Gastrocnemius medialis (tissue), 4 donors: ENCODE measurements around the gene EPAS1.
"Not testable (repeated sequence)": the region's sequence is repeated elsewhere in the genome, so short reads cannot be mapped to it uniquely, and the experiment has no call there.

Experiments
- POLR2A ChIP-seq, 2 donors: fragments of 450-650 bp; IDR thresholded peaks; one replicate each; pipeline ENCODE4 v1.6.1; 2017; ENCODE audit warnings: antibody characterized with exemption in 2 of 2, mild to moderate bottlenecking in 2 of 2, moderate library complexity in 2 of 2
- TF ChIP-seq, protein P1 (sequence below), 5 experiments: fragments of 450-650 bp in 3 of 5; fragments of 200-600 bp in 2 of 5; sonication (generic) in 2 of 5; IDR thresholded peaks in 4 of 5; conservative IDR thresholded peaks in 1 of 5; 1 replicate in 4 of 5; 2 replicates in 1 of 5; pipeline ENCODE4 v1.5.1; 2016 to 2019; ENCODE audit warnings: antibody characterized with exemption in 5 of 5, mild to moderate bottlenecking in 3 of 5, moderate library complexity in 3 of 5

DNA sequence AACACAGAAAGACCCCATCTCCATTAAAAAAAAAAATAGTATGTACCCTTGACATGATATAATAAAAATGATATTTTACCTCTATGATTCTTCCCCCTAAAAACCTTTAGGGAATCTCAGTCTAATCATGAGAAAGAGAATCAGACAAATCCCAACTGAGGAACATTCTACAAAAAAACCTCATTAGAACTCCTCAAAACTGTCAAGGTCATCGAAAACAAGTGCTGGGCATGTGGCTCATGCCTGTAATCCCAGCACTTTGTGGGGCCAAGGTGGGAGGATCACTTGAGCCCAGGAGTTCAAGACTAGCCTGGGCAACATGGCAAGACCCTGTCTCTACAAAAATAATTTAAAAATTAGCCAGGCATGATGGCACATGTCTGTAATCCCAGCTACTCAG lies 98.5 kb downstream of the EPAS1 start:
- TF ChIP-seq, protein P1, sequence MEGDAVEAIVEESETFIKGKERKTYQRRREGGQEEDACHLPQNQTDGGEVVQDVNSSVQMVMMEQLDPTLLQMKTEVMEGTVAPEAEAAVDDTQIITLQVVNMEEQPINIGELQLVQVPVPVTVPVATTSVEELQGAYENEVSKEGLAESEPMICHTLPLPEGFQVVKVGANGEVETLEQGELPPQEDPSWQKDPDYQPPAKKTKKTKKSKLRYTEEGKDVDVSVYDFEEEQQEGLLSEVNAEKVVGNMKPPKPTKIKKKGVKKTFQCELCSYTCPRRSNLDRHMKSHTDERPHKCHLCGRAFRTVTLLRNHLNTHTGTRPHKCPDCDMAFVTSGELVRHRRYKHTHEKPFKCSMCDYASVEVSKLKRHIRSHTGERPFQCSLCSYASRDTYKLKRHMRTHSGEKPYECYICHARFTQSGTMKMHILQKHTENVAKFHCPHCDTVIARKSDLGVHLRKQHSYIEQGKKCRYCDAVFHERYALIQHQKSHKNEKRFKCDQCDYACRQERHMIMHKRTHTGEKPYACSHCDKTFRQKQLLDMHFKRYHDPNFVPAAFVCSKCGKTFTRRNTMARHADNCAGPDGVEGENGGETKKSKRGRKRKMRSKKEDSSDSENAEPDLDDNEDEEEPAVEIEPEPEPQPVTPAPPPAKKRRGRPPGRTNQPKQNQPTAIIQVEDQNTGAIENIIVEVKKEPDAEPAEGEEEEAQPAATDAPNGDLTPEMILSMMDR (IDR thresholded peaks at IDR 0.05 in 4 of 5, conservative IDR thresholded peaks at IDR 0.05 in 1 of 5), result not testable (repeated sequence)
- not testable (repeated sequence) for TF ChIP-seq POLR2A (IDR thresholded peaks at IDR 0.05)
